Loucy (cell line): ENCODE measurements around the gene PPP1R10.

ENCODE experiments used
- H2AFZ ChIP-seq: fragments of 200-600 bp; sonication (generic); 2 replicates; pipeline ENCODE4 v1.6.0; 2016; ENCODE audit warnings: antibody characterized with exemption, mild to moderate bottlenecking, low read length, moderate library complexity
- H3F3A ChIP-seq: fragments of 200-600 bp; 2 replicates; pipeline ENCODE4 v1.6.0; 2016; ENCODE audit warnings: antibody characterized with exemption, low read depth, mild to moderate bottlenecking
- H3K27me3 ChIP-seq: fragments of 200-600 bp; sonication (generic); 2 replicates; pipeline ENCODE4 v1.6.1; 2014; ENCODE audit warnings: low read length, mild to moderate bottlenecking; ENCODE audit not compliant: insufficient read depth, poor library complexity, severe bottlenecking
- H3K36me3 ChIP-seq: fragments of 200-600 bp; sonication (generic); 2 replicates; pipeline ENCODE4 v1.6.1; 2016; ENCODE audit warnings: low read length; ENCODE audit not compliant: insufficient read depth
- H3K4me1 ChIP-seq: fragments of 200-600 bp; sonication (generic); 2 replicates; pipeline ENCODE4 v1.5.1; 2014; ENCODE audit warnings: low read length, mild to moderate bottlenecking; ENCODE audit not compliant: insufficient read depth, poor library complexity, severe bottlenecking
- H3K4me2 ChIP-seq: fragments of 200-600 bp; sonication (generic); 2 replicates; pipeline ENCODE4 v1.6.0; 2014; ENCODE audit warnings: antibody characterized with exemption, low read length, low read depth, mild to moderate bottlenecking; ENCODE audit not compliant: poor library complexity, severe bottlenecking
- H3K4me3 ChIP-seq: fragments of 200-600 bp; sonication (generic); 2 replicates; pipeline ENCODE4 v1.5.1; 2014; ENCODE audit warnings: low read length, mild to moderate bottlenecking, mixed read lengths; ENCODE audit not compliant: poor library complexity, severe bottlenecking
- H3K79me2 ChIP-seq: fragments of 200-600 bp; sonication (generic); 2 replicates; pipeline ENCODE4 v1.6.1; 2014; ENCODE audit warnings: low read length; ENCODE audit not compliant: insufficient read depth
- H3K9ac ChIP-seq: fragments of 200-600 bp; sonication (generic); 2 replicates; pipeline ENCODE4 v1.6.0; 2014; ENCODE audit warnings: mild to moderate bottlenecking, low read depth, low read length, moderate library complexity; ENCODE audit not compliant: poor library complexity, severe bottlenecking
- H3K9me2 ChIP-seq: fragments of 200-600 bp; sonication (generic); replicated peaks from 2 replicates; pipeline ENCODE4 v1.6.1; 2016; ENCODE audit warnings: low read depth, low read length, mixed read lengths
- H3K9me3 ChIP-seq: fragments of 200-600 bp; sonication (generic); 2 replicates; pipeline ENCODE4 v1.6.1; 2014; ENCODE audit warnings: mild to moderate bottlenecking, antibody characterized with exemption, low read length, low read depth; ENCODE audit not compliant: insufficient read depth
- H4K20me1 ChIP-seq: fragments of 200-600 bp; sonication (generic); 2 replicates; pipeline ENCODE4 v1.6.0; 2014; ENCODE audit warnings: antibody characterized with exemption, low read length, mild to moderate bottlenecking; ENCODE audit not compliant: insufficient read depth, poor library complexity, severe bottlenecking
- CTCF ChIP-seq: fragments of 200-600 bp; sonication (generic); conservative IDR thresholded peaks from 2 replicates; pipeline ENCODE4 v1.5.1; 2014; ENCODE audit warnings: mild to moderate bottlenecking, antibody characterized with exemption, low read length
- EZH2phosphoT487 ChIP-seq: fragments of 200-600 bp; IDR thresholded peaks from 2 replicates; pipeline ENCODE4 v1.6.1; 2018; ENCODE audit warnings: antibody characterized with exemption, mild to moderate bottlenecking, moderate library complexity, borderline replicate concordance

The PPP1R10 gene

GRCh38 chr6:30654798-30655742 lies 38.0 kb upstream of the PPP1R10 start:
- H2AFZ ChIP-seq, result no peak overlapping the region
- no peaks in the 10 kb centered on the region for H3K79me2 ChIP-seq
- H3K9me2 ChIP-seq, result no peaks in the 10 kb centered on the region
- peaks cover 76% of the 10 kb centered on the region; the same call in 1 of the 2 replicates for H3K36me3 ChIP-seq
- TF ChIP-seq CTCF, result no peak
- TF ChIP-seq EZH2phosphoT487, result no peak
- H3K4me3 ChIP-seq, result no peak overlapping the region
- no peaks in the 10 kb centered on the region for H3K27me3 ChIP-seq
- no peaks in the 10 kb centered on the region for H3K9me3 ChIP-seq
- no peaks in the 10 kb centered on the region for H4K20me1 ChIP-seq
- no peak overlapping the region for H3K4me2 ChIP-seq
- H3K9ac ChIP-seq, result no peak overlapping the region
- H3K4me1 ChIP-seq, result no peaks in the 10 kb centered on the region
- H3F3A ChIP-seq, result no peaks in the 10 kb centered on the region; the same call in 1 of the 2 replicates

DNA sequence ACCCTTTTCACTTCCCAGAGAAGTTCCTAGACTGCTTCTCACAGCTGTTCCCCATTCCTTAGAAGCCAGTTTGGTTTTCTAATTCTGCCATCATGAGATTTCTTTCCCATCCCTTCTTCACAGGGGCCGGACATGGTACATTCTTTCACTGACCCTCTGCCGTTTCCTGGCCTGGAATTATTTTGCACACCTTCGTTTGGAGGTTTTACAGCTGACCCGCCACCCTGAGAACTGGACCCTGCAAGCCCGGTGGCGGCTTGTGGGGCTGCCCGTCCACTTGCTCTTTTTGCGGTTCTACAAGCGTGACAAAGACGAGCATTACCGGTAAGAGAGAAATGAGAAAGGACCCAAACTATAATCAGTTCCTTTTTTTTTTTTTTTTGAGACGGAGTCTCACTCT lies 34.1 kb upstream of the PPP1R10 start:
- H3K9me3 ChIP-seq, result no peaks in the 10 kb centered on the region
- no peak overlapping the region for H3K9ac ChIP-seq
- no peak overlapping the region for H3K4me2 ChIP-seq
- H3K27me3 ChIP-seq, result no peaks in the 10 kb centered on the region
- no peak overlapping the region for H2AFZ ChIP-seq
- no peak for TF ChIP-seq EZH2phosphoT487
- TF ChIP-seq CTCF, result no peak
- H3K4me1 ChIP-seq, result peaks cover 6% of the 10 kb centered on the region
- H3K9me2 ChIP-seq, result no peaks in the 10 kb centered on the region
- peaks cover 32% of the 10 kb centered on the region for H3K79me2 ChIP-seq
- H4K20me1 ChIP-seq, result peaks cover 10% of the 10 kb centered on the region
- no peak overlapping the region for H3K4me3 ChIP-seq
- peaks cover 47% of the 10 kb centered on the region; the same call in 1 of the 2 replicates for H3K36me3 ChIP-seq
- H3F3A ChIP-seq, result no peaks in the 10 kb centered on the region; the same call in 1 of the 2 replicates

GRCh38 chr6:30647242-30648116 lies 30.4 kb upstream of the PPP1R10 start:
- Histone ChIP-seq H3K27me3 (no peaks in the 10 kb centered on the region), H3K9me3 (no peaks in the 10 kb centered on the region), H3F3A (no peaks in the 10 kb centered on the region), H3K4me3 (peak overlapping the region; percentile 88), H3K9me2 (no peaks in the 10 kb centered on the region), H3K36me3 (peaks cover 21% of the 10 kb centered on the region; the same call in 1 of the 2 replicates), H2AFZ (peak overlapping the region; percentile 92), H3K79me2 (peaks cover 41% of the 10 kb centered on the region), H3K9ac (peak overlapping the region; percentile 83), H4K20me1 (peaks cover 12% of the 10 kb centered on the region), H3K4me1 (peaks cover 12% of the 10 kb centered on the region), H3K4me2 (peak overlapping the region; percentile 100)
- TF ChIP-seq EZH2phosphoT487 (no peak), CTCF (no peak)
